Activated CD8-positive, alpha-beta T cell treated with anti-CD3 and anti-CD28 coated beads, Interleukin-2, amount 10 ng/mL, durations not matched to agents 7 days and 5 days (primary cell): ENCODE results near the gene PMAIP1. TPM values are rescaled to one million over a fixed set of nuclear protein-coding genes. Genes with fewer than 3 reads are reported as not detected.
"Not testable (repeated sequence)": the region's sequence is repeated elsewhere in the genome, so short reads cannot be mapped to it uniquely, and the experiment has no call there.

Experiments used
- ATAC-seq: fragments of 150-1000 bp; cut with Tn5 transposase; one replicate; pipeline ENCODE4 v1.10.0; 2021; ENCODE audit warnings: moderate library complexity
- CTCF ChIA-PET: fragments of 350-600 bp; sonication (Branson Sonifier 250); formaldehyde crosslinking; loops from one replicate; lab custom pipeline; 2021; ENCODE audit warnings: antibody characterized with exemption; lab: Charles Lee
- POLR2A ChIA-PET: fragments of 350-600 bp; sonication (Branson Sonifier 250); formaldehyde crosslinking; loops from one replicate; lab custom pipeline; 2021; ENCODE audit warnings: antibody characterized with exemption; lab: Charles Lee
- DNase-seq: peaks from one replicate; pipeline ENCODE4 v3.0.0-alpha.2; 2020
- H3K27ac Mint-ChIP-seq: one replicate; pipeline ENCODE4 v1.8.0; 2021; ENCODE audit warnings: mild to moderate bottlenecking, mixed read lengths
- H3K27me3 Mint-ChIP-seq: one replicate; pipeline ENCODE4 v1.8.0; 2021; ENCODE audit warnings: low read depth, mixed read lengths
- H3K36me3 Mint-ChIP-seq: one replicate; pipeline ENCODE4 v1.8.0; 2021; ENCODE audit warnings: low read depth, mixed read lengths
- H3K4me1 Mint-ChIP-seq: one replicate; pipeline ENCODE4 v1.8.0; 2021; ENCODE audit warnings: low read depth, mixed read lengths
- H3K4me3 Mint-ChIP-seq: one replicate; pipeline ENCODE4 v1.8.0; 2021; ENCODE audit warnings: mild to moderate bottlenecking, mixed read lengths
- H3K9me3 Mint-ChIP-seq: one replicate; pipeline ENCODE4 v1.8.0; 2022; ENCODE audit warnings: mixed read lengths; ENCODE audit not compliant: insufficient read depth
- total RNA-seq, 2 experiments: library from RNA; stranded (reverse); gene quantifications; one replicate each; pipeline ENCODE4 v1.2.3, GENCODE V29; 2021

PMAIP1 gene
- total RNA-seq, 2 experiments from 2014 or later: 26.4 to 30.5 TPM

DNA sequence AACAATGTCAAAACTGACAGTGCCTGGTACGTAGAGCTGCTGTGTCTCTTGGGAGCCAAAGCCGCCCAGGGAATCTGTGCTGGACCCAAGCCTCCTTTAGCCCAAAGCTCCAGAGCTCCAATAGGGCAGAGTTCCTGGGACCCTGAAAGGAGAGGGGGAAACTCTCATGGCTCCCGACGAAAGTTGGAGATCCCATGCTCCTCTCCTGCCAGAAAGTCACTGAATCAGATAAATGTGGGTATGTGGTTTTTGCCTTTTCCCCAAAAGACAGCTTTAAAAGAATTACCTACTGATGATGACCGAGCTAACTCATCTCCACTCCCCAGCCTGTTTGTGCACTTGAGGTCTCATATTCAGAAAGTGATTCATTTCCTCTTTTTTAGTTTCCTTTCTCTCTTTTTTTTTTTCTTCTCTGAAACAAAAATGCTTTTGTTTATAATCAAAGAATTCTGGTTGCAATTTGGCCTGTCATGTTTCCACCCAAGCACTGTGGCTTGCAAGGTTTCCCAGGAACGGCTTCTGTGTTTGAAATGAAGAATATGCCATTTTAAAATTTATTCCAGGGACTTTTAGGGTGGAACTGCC, 14.1 kb upstream of the PMAIP1 start:
- DNase-seq: peak; percentile 50
- H3K4me1 Mint-ChIP-seq: peaks cover 40% of the 10 kb centered on the region
- H3K27ac Mint-ChIP-seq: peak overlapping the region; percentile 76
- POLR2A ChIA-PET: interaction anchor here (0.9 to 2.7 kb wide), 4 partner anchors 14 to 68 kb away, joined by 3 to 16 read pairs (median 6); partner anchors contain the start of gene PMAIP1
- no peaks in the 10 kb centered on the region for H3K36me3 Mint-ChIP-seq
- H3K27me3 Mint-ChIP-seq: no peaks in the 10 kb centered on the region
- H3K4me3 Mint-ChIP-seq: peak overlapping the region; percentile 47
- peak; percentile 66 for ATAC-seq
- no peaks in the 10 kb centered on the region for H3K9me3 Mint-ChIP-seq
- CTCF ChIA-PET: interaction anchor here (0.9 to 1.6 kb wide), 4 partner anchors 15 to 110 kb away, joined by 3 read pairs; no protein-coding TSS in a partner anchor

DNA sequence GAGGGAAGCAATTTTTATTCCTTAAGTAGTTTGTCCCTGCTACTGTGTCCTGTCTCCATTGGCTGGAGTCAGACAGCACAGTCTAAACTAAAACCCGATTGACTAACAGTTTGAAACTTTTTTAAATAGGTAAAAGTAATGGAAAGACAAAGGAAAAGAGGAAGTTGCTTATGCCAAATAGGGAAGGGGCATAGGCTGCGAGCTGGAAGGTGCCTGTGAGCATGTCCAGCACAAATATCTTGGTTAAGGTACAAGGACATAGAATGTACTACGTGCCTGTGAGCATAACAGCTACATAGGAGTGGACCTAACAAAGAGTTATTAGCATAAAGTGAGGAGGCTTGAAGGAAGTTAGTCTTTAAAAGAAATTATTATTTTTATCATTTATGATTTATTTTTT, 13.4 kb upstream of the PMAIP1 start:
- H3K27ac Mint-ChIP-seq, H3K9me3 Mint-ChIP-seq, DNase-seq, ATAC-seq, H3K27me3 Mint-ChIP-seq, H3K4me3 Mint-ChIP-seq, H3K36me3 Mint-ChIP-seq: not testable (repeated sequence)
- H3K4me1 Mint-ChIP-seq: peaks cover 40% of the 10 kb centered on the region
- CTCF ChIA-PET: interaction anchor here (2.0 kb wide), 1 partner anchor 15 kb away, joined by 9 read pairs; no protein-coding TSS in a partner anchor
- POLR2A ChIA-PET: interaction anchor here (2.7 kb wide), 1 partner anchor 13 kb away, joined by 16 read pairs; the partner anchor contains the start of gene PMAIP1

DNA sequence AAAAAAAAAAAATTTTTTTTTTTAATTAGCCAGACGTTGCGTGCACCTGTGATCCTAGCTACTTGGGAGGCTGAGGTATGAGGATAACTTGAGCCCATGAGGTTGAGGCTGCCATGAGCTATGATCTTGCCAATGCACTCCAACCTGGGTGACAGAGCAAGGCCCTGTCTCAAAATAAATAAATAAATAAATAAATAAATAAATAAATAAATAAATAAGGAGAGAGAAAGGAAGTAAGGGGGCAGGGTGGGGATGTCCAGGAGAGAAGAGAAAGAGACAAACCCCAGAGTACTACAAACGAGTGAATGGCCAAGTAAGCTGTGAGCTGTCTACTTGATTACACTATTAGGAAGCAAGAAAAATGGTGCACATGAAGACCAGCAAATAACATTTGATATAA, 7.7 kb upstream of the PMAIP1 start:
- DNase-seq (no peak), ATAC-seq (no peak)
- H3K4me1 Mint-ChIP-seq: peaks cover 4% of the 10 kb centered on the region
- CTCF ChIA-PET: no interaction called here
- no peaks in the 10 kb centered on the region for H3K9me3 Mint-ChIP-seq
- H3K36me3 Mint-ChIP-seq: no peaks in the 10 kb centered on the region
- no peak overlapping the region for H3K27ac Mint-ChIP-seq
- POLR2A ChIA-PET: no interaction called here
- no peaks in the 10 kb centered on the region for H3K27me3 Mint-ChIP-seq
- H3K4me3 Mint-ChIP-seq: no peak overlapping the region

DNA sequence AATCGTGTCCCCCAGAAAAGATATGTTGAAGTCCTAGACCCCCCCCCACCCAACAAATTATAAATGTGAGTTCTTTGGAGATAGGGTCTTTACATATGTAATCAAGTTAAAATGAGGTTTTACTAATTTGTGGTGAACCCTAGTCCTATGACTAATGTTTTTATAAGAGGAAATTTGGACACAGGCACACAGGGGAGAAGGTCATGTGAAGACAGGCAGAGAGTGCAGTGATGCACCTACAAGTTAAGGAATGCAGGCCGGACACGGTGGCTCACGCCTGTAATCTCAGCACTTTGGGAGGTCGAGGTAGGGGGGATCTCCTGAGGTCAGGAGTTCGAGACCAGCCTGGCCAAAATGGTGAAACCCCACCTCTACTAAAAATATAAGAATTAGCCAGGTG, 5.8 kb upstream of the PMAIP1 start:
- H3K9me3 Mint-ChIP-seq: no peaks in the 10 kb centered on the region
- POLR2A ChIA-PET: no interaction called here

DNA sequence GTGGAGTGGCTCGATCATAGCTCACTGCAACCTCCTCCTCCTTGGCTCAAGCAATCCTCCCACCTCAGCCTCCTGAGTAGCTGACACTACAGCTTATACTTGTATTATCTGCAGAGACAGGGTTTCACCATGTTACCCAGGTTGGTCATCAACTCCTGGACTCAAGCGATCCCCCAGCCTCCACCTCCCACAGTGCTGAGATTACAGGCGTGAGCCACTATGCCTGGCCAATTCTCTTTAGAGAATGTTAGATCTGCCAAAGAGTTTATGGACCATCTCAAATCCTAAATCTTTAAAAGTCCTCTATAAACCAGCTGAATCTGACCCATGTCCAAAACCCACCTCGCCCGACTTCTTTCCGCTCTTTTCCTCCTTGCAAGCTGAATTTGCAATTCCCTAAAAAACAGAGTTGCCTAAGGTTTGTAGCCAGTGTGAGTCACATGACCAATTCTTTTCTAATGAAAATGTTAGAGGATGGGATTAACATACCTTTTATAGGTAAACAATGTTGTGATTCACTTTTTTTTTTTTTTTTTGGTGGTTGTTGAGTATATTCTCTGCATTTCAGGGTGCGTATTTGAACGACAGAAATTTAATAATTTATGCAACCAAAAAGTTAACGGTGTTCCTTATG, 2.4 kb upstream of the PMAIP1 start:
- DNase-seq (no peak), ATAC-seq (no peak)
- Mint-ChIP-seq H3K27me3 (no peaks in the 10 kb centered on the region), H3K4me1 (peaks cover 22% of the 10 kb centered on the region), H3K4me3 (no peak overlapping the region), H3K9me3 (no peaks in the 10 kb centered on the region), H3K36me3 (peaks cover 22% of the 10 kb centered on the region), H3K27ac (no peak overlapping the region)
- POLR2A ChIA-PET: no interaction called here
- CTCF ChIA-PET: no interaction called here

More for the DNA sequence above, 5.8 kb upstream of the PMAIP1 start:
- H3K4me1 Mint-ChIP-seq: peaks cover 7% of the 10 kb centered on the region
- DNase-seq (no peak), ATAC-seq (no peak)
- CTCF ChIA-PET: no interaction called here
- no peak overlapping the region for H3K27ac Mint-ChIP-seq
- no peak overlapping the region for H3K4me3 Mint-ChIP-seq
- H3K36me3 Mint-ChIP-seq: peaks cover 7% of the 10 kb centered on the region
- no peaks in the 10 kb centered on the region for H3K27me3 Mint-ChIP-seq

DNA sequence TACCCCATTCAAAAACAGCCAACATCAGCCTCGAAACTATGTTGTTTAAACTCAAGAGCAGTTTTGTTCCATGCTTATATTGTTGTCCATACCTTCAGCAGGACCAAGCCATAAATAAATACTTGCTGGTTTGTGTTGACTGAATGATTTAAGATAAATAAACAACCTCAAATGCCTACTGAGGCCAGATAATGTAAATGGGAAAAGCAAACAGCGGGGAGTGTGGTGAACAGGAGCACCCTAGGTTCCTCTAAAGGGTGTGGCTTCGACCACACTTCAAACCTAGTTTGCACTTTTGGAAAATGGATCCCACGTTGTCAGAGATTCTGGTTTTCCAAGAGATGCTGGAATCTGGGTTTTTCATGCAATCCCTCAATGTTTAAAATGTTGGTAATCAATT, 1.7 kb upstream of the PMAIP1 start:
- ChIA-PET CTCF (interaction anchor here (1.5 to 2.7 kb wide), 2 partner anchors 15 to 74 kb away, joined by 5 to 17 read pairs; no protein-coding TSS in a partner anchor), POLR2A (interaction anchor here (1.3 to 2.2 kb wide), 2 partner anchors 13 to 90 kb away, joined by 4 to 16 read pairs; no protein-coding TSS in a partner anchor)
- Mint-ChIP-seq H3K4me1 (peaks cover 29% of the 10 kb centered on the region), H3K27ac (no peak overlapping the region), H3K36me3 (peaks cover 29% of the 10 kb centered on the region), H3K27me3 (no peaks in the 10 kb centered on the region), H3K9me3 (no peaks in the 10 kb centered on the region), H3K4me3 (peak overlapping the region; percentile 95)
- ATAC-seq (no peak), DNase-seq (no peak)

GRCh38 chr18:59898609-59899297, 1.0 kb upstream of the PMAIP1 start:
- POLR2A ChIA-PET: interaction anchor here (0.5 to 2.7 kb wide), 8 partner anchors 11 to 759 kb away, joined by 3 to 26 read pairs (median 9); no protein-coding TSS in a partner anchor
- Mint-ChIP-seq H3K27ac (peak overlapping the region; percentile 88), H3K36me3 (peaks cover 32% of the 10 kb centered on the region), H3K4me3 (peak overlapping the region; percentile 95), H3K27me3 (no peaks in the 10 kb centered on the region), H3K9me3 (no peaks in the 10 kb centered on the region), H3K4me1 (peaks cover 31% of the 10 kb centered on the region)
- DNase-seq (no peak), ATAC-seq (no peak)
- CTCF ChIA-PET: interaction anchor here (1.1 to 2.7 kb wide), 4 partner anchors 8 to 89 kb away, joined by 3 to 17 read pairs (median 4); no protein-coding TSS in a partner anchor

DNA sequence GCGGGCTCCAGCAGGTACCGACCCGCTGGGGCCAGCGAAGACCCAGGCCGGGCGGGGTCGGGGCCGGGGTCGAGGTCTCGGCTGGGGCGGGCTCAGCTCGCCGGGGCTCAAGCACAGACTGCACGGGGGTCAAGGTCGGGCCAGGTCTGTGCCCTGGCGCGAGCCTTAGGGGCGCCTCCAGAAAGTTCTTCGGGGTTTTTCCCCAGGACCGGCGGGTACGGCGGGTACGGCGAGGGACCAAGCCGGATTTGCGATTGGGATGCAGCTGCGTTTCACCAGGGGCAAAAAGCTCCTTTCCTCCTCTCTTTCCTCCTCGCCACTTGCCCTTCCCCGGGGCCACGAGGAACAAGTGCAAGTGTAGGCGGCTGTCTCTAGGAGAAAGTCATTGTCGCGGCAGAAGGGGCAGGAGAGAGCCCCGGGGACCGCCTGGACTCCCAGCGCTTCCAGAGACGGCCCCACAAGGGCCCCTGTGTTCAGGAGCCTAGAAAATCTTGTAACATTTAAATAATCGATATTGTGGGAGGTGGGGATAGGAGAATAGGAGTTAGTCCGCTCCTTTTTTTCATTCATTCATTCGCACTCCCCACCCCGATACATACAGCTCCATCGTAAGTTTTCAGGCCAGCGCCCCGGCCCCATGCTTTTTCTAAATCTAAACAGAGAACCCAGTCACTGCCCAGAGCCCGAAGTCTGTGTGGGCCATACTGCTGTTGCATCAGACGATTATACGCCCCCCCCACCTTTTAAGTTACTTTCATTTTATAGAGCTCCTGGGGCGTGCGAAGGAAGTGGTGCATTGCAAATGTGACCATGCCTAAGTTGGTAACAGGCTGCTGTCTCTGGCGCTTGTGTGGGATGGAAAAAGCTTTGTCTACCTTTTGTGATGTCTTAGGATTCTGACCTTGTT, 679 bp downstream of the PMAIP1 start:
- ChIA-PET POLR2A (interaction anchor here (0.6 to 2.7 kb wide), 18 partner anchors 8 to 1230 kb away, joined by 3 to 26 read pairs (median 6); partner anchors contain the start of gene MALT1), CTCF (interaction anchor here (1.0 to 2.7 kb wide), 6 partner anchors 13 to 63 kb away, joined by 3 to 17 read pairs (median 7); no protein-coding TSS in a partner anchor)
- ATAC-seq (peak; percentile 52), DNase-seq (peak; percentile 85)
- Mint-ChIP-seq H3K27me3 (no peaks in the 10 kb centered on the region), H3K9me3 (no peaks in the 10 kb centered on the region), H3K36me3 (peaks cover 43% of the 10 kb centered on the region), H3K4me1 (peaks cover 46% of the 10 kb centered on the region), H3K4me3 (peak overlapping the region; percentile 95), H3K27ac (peak overlapping the region; percentile 96)

GRCh38 chr18:59902131-59902992, 2.6 kb downstream of the PMAIP1 start:
- Mint-ChIP-seq H3K9me3 (no peaks in the 10 kb centered on the region), H3K27me3 (no peaks in the 10 kb centered on the region), H3K4me3 (peak overlapping the region; percentile 95), H3K27ac (peak overlapping the region; percentile 36), H3K4me1 (peaks cover 64% of the 10 kb centered on the region), H3K36me3 (peaks cover 44% of the 10 kb centered on the region)
- CTCF ChIA-PET: interaction anchor here (2.3 kb wide), 1 partner anchor 15 kb away, joined by 9 read pairs; no protein-coding TSS in a partner anchor
- ATAC-seq: no peak
- no peak for DNase-seq
- POLR2A ChIA-PET: interaction anchor here (0.6 kb wide), 1 partner anchor 21 kb away, joined by 3 read pairs; no protein-coding TSS in a partner anchor

DNA sequence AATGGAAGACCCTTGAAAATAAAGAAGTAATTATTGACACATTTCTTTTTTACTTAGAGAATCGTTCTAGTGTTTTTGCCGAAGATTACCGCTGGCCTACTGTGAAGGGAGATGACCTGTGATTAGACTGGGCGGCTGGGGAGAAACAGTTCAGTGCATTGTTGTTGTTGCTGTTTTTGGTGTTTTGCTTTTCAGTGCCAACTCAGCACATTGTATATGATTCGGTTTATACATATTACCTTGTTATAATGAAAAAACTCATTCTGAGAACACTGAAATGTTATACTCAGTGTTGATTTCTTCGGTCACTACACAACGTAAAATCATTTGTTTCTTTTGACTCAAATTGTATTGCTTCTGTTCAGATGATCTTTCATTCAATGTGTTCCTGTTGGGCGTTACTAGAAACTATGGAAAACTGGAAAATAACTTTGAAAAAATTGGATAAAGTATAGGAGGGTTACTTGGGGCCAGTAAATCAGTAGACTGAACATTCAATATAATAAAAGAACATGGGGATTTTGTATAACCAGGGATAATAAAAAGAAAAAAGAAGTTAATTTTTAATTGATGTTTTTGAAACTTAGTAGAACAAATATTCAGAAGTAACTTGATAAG, 3.3 kb downstream of the PMAIP1 start:
- Mint-ChIP-seq H3K36me3 (peaks cover 40% of the 10 kb centered on the region), H3K27ac (peak overlapping the region; percentile 53)
- POLR2A ChIA-PET: interaction anchor here (0.6 kb wide), 1 partner anchor 20 kb away, joined by 3 read pairs; no protein-coding TSS in a partner anchor

More for the DNA sequence above, 3.3 kb downstream of the PMAIP1 start:
- Mint-ChIP-seq H3K4me1 (peaks cover 68% of the 10 kb centered on the region), H3K4me3 (peak overlapping the region; percentile 95), H3K27me3 (no peaks in the 10 kb centered on the region), H3K9me3 (no peaks in the 10 kb centered on the region)
- ATAC-seq (no peak), DNase-seq (no peak)
- CTCF ChIA-PET: no interaction called here
